ENCODE measurements around the gene C1QTNF12. TPM values are rescaled to one million over a fixed set of nuclear protein-coding genes. Genes with fewer than 3 reads are reported as not detected.

Gene C1QTNF12
- total RNA-seq, 4 donors from 2014 or later, result 0.33 to 0.52 TPM; not detected in 2

DNA sequence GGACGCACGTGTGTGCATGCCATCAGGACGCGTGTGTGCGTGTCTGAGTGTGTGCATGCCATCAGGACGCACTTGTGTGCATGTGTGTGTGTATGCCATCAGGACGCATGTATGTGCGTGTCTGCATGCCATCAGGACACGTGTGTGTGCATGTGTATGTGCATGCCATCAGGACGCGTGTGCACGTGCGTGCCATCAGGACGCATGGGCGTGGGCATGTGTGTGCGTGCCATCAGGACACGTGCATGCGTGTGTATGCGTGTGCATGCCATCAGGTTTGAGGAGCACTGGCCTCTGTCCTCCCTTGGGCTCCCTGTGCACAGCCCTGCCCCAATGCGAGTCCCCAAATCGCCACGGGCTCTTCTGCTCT is 12.6 kb upstream of the C1QTNF12 start:
- TF ChIP-seq EP300 (IDR thresholded peaks at IDR 0.05) (no peak), POLR2AphosphoS5 (IDR thresholded peaks at IDR 0.05) (no peak), POLR2A (IDR thresholded peaks at IDR 0.05; ENCODE audit: low read depth) (no peak)
- TF ChIP-seq, protein P1, sequence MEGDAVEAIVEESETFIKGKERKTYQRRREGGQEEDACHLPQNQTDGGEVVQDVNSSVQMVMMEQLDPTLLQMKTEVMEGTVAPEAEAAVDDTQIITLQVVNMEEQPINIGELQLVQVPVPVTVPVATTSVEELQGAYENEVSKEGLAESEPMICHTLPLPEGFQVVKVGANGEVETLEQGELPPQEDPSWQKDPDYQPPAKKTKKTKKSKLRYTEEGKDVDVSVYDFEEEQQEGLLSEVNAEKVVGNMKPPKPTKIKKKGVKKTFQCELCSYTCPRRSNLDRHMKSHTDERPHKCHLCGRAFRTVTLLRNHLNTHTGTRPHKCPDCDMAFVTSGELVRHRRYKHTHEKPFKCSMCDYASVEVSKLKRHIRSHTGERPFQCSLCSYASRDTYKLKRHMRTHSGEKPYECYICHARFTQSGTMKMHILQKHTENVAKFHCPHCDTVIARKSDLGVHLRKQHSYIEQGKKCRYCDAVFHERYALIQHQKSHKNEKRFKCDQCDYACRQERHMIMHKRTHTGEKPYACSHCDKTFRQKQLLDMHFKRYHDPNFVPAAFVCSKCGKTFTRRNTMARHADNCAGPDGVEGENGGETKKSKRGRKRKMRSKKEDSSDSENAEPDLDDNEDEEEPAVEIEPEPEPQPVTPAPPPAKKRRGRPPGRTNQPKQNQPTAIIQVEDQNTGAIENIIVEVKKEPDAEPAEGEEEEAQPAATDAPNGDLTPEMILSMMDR (IDR thresholded peaks at IDR 0.05), result no peak
- Histone ChIP-seq H3K27ac (replicated peaks in 1 of 4) (no peak overlapping the region), H3K9me3 (no peaks in the 10 kb centered on the region), H3K4me1 (peaks cover 0 to 15% (median 6%) of the 10 kb centered on the region in 4 donors), H3K27me3 (no peaks in the 10 kb centered on the region), H3K4me3 (no peak overlapping the region), H3K36me3 (peaks cover 53 to 100% (median 89%) of the 10 kb centered on the region in 4 donors)
- DNase-seq (ENCODE audit: extremely low spot score), result no peak
- WGBS, result 90% methylated on average over 21 of the region's 22 CpGs
- intact Hi-C loops (cut with DNase I), result no loop called here

DNA sequence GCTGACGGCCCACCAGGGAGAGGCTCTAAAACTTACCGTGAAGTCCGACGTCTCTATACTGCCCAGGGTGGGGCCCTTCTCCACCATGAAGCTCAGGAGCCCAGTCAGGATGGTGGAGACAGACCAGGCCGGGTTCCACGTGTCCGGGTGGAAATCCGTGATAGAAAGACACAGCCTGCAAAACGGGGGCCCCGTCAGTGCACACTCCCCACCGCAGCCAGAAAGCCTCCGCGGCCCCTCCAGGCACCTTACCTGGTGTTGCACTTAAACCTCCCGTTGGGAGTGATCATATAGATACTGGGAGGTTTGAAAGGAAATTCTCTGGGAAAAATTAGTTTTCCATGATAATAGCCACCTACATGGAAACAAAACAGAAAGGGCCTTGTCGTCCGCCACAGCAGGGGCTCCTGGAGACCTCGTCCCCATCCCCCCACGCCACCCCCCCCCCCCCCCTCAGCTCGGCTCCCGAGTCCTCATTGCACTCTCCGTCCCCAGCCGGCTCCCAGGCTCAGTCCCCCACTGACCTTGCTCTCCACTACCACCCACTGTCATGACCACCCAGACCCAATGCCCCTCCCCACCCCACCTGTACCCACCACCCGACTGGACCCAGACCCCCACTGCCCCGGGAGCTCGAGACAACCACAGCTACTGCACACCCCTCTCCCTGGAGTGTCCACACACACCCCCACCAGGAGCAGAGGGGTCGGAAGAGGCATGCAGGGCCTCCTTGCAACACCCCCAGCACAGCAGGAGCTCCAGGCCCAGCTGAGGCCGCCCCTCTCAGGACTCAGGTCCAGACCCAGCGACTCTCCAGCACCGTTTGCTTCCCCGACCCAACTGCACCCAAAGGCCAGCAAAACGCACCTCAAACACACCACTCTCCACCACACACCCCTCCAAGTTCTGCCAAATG is 10.7 kb upstream of the C1QTNF12 start:
- Histone ChIP-seq H3K36me3 (peaks cover 41 to 100% (median 86%) of the 10 kb centered on the region in 4 donors), H3K9me3 (no peaks in the 10 kb centered on the region), H3K27me3 (no peaks in the 10 kb centered on the region), H3K4me1 (peaks cover 0 to 15% (median 6%) of the 10 kb centered on the region in 4 donors), H3K4me3 (no peak overlapping the region), H3K27ac (replicated peaks in 1 of 4) (no peak overlapping the region)
- TF ChIP-seq, protein P1 (IDR thresholded peaks at IDR 0.05), result no peak
- TF ChIP-seq POLR2AphosphoS5 (IDR thresholded peaks at IDR 0.05), result no peak
- TF ChIP-seq POLR2A (IDR thresholded peaks at IDR 0.05; ENCODE audit: low read depth), result no peak
- no peak for TF ChIP-seq EP300 (IDR thresholded peaks at IDR 0.05)
- WGBS, result 89% methylated on average over 28 of the region's 31 CpGs
- no peak for DNase-seq (ENCODE audit: extremely low spot score)
- intact Hi-C loops (cut with DNase I), result no loop called here

DNA sequence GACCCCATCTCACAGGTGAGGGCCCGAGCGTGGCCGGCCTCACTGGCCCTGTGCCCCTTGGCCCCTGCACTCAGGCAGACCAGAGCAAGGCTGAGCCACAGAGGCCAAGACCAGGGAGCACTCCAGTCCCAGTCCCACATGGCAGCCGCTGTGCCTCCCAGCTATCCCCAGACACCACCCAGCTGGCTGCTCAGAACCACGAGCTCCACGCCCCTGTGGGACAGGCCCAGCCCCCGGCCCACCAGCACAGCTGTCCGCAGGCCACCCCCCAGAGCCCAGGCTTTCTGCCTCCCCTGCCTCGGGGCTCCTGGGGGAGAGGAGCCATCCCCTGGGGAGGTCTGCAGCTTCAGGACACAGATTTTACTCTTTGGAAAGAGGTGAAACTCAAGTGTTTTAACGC is 9.1 kb upstream of the C1QTNF12 start:
- peaks cover 36 to 98% (median 78%) of the 10 kb centered on the region in 4 donors for H3K36me3 ChIP-seq
- H3K4me3 ChIP-seq, result no peak overlapping the region
- no peak for DNase-seq (ENCODE audit: extremely low spot score)
- 94% methylated on average over 8 of the region's 10 CpGs for WGBS
- no peak overlapping the region for H3K27ac ChIP-seq (replicated peaks in 1 of 4)
- peaks cover 0 to 15% (median 4%) of the 10 kb centered on the region in 4 donors for H3K4me1 ChIP-seq
- no peaks in the 10 kb centered on the region for H3K9me3 ChIP-seq
- no peak for TF ChIP-seq POLR2AphosphoS5 (IDR thresholded peaks at IDR 0.05)
- TF ChIP-seq, protein P1 (IDR thresholded peaks at IDR 0.05), result no peak
- TF ChIP-seq EP300 (IDR thresholded peaks at IDR 0.05), result no peak
- no peak for TF ChIP-seq POLR2A (IDR thresholded peaks at IDR 0.05; ENCODE audit: low read depth)
- H3K27me3 ChIP-seq, result no peaks in the 10 kb centered on the region
- intact Hi-C loops (cut with DNase I), result no loop called here

DNA sequence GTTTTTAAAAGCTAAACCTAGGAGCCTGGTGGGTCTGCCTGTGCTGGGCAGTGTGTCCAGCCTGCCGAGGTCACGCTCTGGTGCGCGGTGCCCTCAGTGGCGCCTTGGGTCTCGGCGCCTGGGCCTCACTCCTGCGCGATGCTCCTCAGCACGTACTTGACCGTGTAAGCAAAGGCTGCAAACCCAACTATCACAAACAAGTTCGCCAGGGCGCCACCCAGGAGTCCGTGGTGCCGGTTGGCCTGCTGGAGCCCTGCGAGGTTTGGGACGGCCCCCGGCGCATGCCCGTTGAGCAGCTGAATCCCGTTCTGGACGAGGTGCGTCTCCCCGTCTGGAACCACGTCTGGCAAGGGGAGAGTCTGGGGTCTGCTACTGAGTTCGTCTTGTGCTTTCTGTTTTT is 8.6 kb upstream of the C1QTNF12 start:
- intact Hi-C loops (cut with DNase I), result no loop called here
- no peak for TF ChIP-seq POLR2AphosphoS5 (IDR thresholded peaks at IDR 0.05)
- TF ChIP-seq EP300 (IDR thresholded peaks at IDR 0.05), result no peak
- TF ChIP-seq POLR2A (IDR thresholded peaks at IDR 0.05; ENCODE audit: low read depth), result no peak
- TF ChIP-seq, protein P1 (IDR thresholded peaks at IDR 0.05), result no peak
- no peak for DNase-seq (ENCODE audit: extremely low spot score)
- no peaks in the 10 kb centered on the region for H3K9me3 ChIP-seq
- H3K4me3 ChIP-seq, result no peak overlapping the region
- no peak overlapping the region for H3K27ac ChIP-seq (replicated peaks in 1 of 4)
- peaks cover 0 to 15% (median 2%) of the 10 kb centered on the region in 4 donors for H3K4me1 ChIP-seq
- H3K27me3 ChIP-seq, result no peaks in the 10 kb centered on the region
- 91% methylated on average over 15 of the region's 26 CpGs for WGBS
- peaks cover 36 to 93% (median 72%) of the 10 kb centered on the region in 4 donors for H3K36me3 ChIP-seq
